GM19193 (cell line): Measurements from ENCODE around the gene VSNL1.

ENCODE experiments used
- POLR2A ChIP-seq: IDR thresholded peaks from 4 replicates; pipeline ENCODE4 v1.6.1; 2011; ENCODE audit not compliant: insufficient read depth, insufficient read length; ENCODE audit errors: extremely low read depth

The VSNL1 gene

GRCh38 chr2:17540093-17540812, at the start of gene VSNL1:
Gene VSNL1, plus strand, starts transcription at chr2:17540696. Its CDS starts 51,379 bp downstream, at chr2:17592075.
- TF ChIP-seq POLR2A: no peak

GRCh38 chr2:17495590-17495989, 44.9 kb upstream of the VSNL1 start:
- no peak for TF ChIP-seq POLR2A

GRCh38 chr2:17497718-17498117, 42.8 kb upstream of the VSNL1 start:
- TF ChIP-seq POLR2A: no peak

GRCh38 chr2:17506736-17507616, 33.5 kb upstream of the VSNL1 start:
- no peak for TF ChIP-seq POLR2A

- TF ChIP-seq POLR2A: no peak
These were observed 24.8 kb upstream of the VSNL1 start for GRCh38 chr2:17515652-17516051.

GRCh38 chr2:17517481-17518211, 22.9 kb upstream of the VSNL1 start:
- TF ChIP-seq POLR2A: no peak

DNA sequence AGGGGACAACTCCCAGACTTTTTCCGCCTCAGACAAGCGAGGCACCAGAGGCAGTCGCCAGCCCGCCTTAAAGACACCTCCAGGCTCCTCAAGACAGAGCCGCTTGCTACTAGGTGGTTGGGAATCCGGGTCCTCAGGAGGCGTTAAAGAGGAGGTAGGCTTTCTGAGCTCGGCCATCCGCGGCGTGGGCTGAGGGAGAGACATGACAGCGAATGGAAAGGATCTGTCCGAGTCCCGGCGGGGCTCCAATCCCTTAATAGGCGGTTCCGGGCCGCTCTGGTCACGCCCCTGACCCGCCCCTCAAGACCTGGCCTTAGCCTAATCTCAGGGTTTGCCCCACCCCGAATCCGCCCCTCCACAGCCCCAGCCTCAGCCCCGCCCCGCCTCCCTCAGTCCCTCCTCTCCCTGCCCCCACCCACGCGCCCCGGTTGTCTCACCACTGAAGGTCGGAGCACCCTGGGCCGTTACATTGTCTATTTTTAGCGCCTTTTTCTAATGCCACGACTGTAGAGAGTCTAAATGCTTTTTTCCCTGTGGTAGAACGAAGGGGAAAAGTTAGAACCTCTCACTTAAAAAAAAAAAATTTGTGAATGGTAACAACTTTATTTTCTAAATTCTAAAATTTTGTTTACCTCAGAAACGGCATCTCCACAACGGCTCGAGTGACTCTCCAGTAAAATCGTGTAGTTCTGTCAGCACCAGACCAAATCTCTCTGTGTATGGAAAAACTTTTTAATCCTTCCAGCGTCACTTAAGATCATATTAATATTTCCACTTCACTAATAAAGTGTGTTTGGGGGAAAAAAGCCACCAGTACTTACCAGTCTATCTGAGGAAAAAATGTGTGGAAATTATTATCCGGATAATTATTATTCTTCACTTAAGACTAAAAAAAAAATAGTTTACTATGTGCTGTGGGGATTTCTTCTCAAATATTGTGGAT, 22.0 kb upstream of the VSNL1 start, which contains the start of gene RAD51AP2:
Gene RAD51AP2, minus strand, starts transcription at position 229 of the 943 bp plus-strand sequence. Its CDS starts 25 bp downstream, at position 204.
- TF ChIP-seq POLR2A: peak; percentile 49

- TF ChIP-seq POLR2A: no peak
These were observed 21.0 kb upstream of the VSNL1 start for GRCh38 chr2:17519486-17519885.

DNA sequence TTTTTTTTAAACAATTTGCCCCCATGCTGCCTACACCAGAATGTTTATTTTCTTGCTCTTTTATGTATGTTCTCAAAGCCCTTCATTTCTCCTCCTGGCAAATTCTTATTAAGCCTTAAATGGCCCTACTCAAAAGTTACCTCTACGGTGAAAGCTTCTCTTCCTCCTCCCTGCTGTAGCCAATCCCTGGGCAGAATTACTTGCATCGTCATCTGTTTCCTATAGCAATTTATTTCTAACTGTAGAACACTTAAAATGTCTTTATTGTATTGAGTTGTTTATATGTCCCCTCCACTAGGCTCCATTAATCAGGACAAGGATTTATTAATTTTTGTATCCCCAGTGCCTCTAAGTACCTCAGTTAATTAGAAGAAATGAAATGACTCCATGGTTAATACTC, 19.7 kb upstream of the VSNL1 start:
- TF ChIP-seq POLR2A: no peak

GRCh38 chr2:17521621-17522020, 18.9 kb upstream of the VSNL1 start:
- TF ChIP-seq POLR2A: no peak

DNA sequence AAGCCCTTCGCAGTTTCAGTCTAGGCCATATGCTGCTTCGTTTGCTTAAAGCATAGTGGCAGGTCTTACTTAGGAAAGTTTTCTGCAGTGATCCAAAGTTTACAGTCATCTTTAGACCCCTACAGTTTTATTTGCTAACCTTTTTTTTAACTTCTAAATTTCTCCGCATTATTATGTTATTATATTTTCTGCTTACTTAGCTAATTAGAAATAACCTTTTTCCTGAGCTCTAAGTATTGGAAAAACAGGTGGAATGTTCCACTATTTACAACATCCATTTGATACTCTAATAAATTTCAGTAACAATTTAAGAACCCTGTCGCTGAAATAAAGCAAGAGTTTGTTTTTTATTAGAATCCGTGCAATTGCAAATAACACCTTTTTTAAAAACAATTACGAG, 18.2 kb upstream of the VSNL1 start:
- TF ChIP-seq POLR2A: no peak

GRCh38 chr2:17529771-17530170, 10.7 kb upstream of the VSNL1 start:
- TF ChIP-seq POLR2A: no peak

- no peak for TF ChIP-seq POLR2A
These were observed 7.0 kb upstream of the VSNL1 start for GRCh38 chr2:17533546-17533945.

DNA sequence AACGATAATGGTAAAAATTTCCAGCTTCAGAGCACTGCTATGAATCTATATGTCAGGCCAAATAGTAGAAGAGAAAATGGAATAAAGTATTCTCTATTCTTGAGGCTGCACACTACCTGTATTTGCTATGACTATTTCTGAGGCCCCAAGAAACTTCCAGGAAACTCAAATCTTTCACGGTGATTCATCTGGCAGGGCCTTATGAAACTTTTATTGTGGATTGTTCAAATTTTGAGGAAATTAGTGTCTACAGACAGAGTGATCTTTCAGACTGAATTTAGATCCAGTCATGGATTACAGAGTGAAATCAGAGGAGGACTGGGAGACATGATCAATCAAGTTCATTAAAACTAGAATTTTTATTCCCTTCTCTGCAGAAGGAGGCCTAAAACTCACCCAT, 4.1 kb upstream of the VSNL1 start:
- no peak for TF ChIP-seq POLR2A
